Measurements from ENCODE around the gene TCFL5. TPM values are rescaled to one million over a fixed set of nuclear protein-coding genes. Genes with fewer than 3 reads are reported as not detected.
A peak's percentile ranks its signal among the peaks of the same experiment; 100 is the strongest.

Gene TCFL5
- total RNA-seq, 1 donor from 2014 or later, result 1.1 TPM

DNA sequence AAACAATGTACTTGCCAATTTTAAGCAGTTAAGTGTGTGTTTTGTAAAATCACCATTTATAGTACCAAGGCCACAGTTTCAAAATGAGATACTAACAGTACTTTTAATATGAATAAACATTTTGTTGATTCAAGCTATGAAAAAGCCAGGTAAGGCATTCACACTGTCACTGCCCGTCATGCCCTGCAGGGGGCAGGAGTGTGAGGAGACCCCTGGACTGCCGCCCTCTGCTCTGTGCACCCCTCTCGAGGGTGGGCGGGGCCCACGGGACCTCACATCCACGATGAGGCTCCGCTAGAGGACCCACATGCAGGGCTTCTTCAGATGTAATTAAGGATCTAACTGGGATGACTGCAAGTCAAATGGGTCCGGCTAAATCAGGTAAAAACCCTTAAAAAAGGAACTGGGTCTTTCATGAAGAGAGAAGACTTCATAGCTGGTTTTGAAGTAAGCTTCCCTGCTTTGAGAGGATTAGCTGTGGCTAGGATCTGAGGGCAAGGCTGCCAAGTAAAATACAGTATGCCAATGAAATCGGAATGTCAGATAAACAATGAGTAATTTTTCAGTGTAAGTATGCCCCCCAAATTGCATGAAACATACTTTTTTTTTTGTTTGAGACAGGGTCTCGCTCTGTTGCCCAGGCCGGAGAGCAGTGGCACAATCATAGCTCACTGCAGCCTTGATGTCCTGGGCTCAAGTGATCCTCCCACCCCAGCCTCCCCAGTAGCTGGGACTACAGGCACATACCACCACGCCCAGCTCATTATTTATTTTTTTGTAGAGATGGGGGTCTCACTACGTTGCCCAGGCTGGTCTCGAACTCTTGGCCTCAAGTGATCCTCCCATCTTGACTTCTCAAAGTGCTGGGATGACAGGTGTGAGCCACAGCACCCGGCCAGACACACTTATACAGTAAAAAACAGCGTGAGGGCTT lies 46.0 kb upstream of the TCFL5 start:
- Histone ChIP-seq H3K27ac (no peak overlapping the region), H3K27me3 (no peaks in the 10 kb centered on the region), H3K9me3 (no peaks in the 10 kb centered on the region), H3K4me1 (peaks cover 0 to 3% of the 10 kb centered on the region in 2 donors), H3K36me3 (peaks cover 86 to 100% of the 10 kb centered on the region in 2 donors), H3K4me3 (no peak overlapping the region)
- DNase-seq (ENCODE audit: low spot score in 2 of 2), result no peak
- intact Hi-C loops (cut with DNase I), result no loop called here
- TF ChIP-seq, protein P1, sequence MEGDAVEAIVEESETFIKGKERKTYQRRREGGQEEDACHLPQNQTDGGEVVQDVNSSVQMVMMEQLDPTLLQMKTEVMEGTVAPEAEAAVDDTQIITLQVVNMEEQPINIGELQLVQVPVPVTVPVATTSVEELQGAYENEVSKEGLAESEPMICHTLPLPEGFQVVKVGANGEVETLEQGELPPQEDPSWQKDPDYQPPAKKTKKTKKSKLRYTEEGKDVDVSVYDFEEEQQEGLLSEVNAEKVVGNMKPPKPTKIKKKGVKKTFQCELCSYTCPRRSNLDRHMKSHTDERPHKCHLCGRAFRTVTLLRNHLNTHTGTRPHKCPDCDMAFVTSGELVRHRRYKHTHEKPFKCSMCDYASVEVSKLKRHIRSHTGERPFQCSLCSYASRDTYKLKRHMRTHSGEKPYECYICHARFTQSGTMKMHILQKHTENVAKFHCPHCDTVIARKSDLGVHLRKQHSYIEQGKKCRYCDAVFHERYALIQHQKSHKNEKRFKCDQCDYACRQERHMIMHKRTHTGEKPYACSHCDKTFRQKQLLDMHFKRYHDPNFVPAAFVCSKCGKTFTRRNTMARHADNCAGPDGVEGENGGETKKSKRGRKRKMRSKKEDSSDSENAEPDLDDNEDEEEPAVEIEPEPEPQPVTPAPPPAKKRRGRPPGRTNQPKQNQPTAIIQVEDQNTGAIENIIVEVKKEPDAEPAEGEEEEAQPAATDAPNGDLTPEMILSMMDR (IDR thresholded peaks at IDR 0.05), result peak in 2 of 3 experiments; percentile 13 to 26

DNA sequence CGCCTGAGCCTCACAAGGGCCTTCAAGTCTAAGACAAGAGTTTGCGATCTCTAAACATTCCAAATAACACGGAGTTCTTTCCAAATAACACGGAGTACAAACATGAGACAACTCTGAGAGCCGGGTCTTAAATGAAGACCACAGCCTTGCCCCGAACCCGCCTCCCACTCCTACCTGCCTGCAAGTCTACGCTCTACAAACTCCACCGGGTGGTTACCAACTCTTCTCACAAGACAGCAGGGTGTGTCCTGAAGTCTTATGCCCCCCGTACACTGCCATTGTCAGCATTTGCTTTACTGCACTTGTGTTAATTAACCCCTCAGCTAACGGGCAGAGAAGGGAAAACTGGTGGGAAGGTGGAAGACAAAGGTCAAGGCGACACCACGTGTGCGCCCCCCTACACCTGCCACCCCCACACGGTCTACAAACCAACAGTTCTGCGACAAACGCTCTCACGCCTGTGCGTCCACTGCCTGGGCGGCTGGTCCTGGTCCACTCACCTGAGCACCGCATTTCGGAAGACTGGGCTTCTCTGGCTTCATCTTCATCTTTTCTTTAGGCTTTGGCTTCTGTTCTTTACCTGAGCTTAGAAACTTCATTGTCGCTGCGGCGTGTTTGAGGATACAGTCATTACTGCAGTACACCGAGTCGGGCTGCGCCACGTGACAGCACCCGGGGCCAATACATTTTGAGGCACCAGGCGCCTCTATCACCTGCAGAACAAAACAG lies 45.2 kb upstream of the TCFL5 start:
- H3K27ac ChIP-seq, result no peak overlapping the region
- H3K27me3 ChIP-seq, result no peaks in the 10 kb centered on the region
- peaks cover 86 to 100% of the 10 kb centered on the region in 2 donors for H3K36me3 ChIP-seq
- H3K4me3 ChIP-seq, result no peak overlapping the region
- peaks cover 0 to 3% of the 10 kb centered on the region in 2 donors for H3K4me1 ChIP-seq
- TF ChIP-seq, protein P1 (IDR thresholded peaks at IDR 0.05), result no peak
- no peak for DNase-seq (ENCODE audit: low spot score in 2 of 2)
- no peaks in the 10 kb centered on the region for H3K9me3 ChIP-seq
- intact Hi-C loops (cut with DNase I), result no loop called here

DNA sequence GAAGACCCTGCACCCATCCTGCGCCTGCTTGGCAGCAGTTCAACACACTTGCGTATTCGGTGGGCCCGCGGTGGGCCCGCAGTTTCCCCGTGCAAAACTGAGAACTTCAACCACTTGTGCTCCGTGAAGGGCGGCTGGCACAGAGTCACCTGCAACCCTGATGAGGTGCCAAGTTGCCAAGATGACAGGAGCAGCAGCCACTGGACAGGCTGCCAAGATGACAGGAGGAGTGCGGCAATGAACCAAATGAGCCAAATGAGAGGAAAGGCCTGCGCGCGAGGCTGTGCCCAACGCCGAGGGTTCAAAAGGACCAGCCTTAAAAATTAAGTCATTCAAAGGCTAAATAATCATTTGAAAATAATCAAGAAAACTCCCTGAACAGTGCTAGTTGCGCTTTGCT lies 44.6 kb upstream of the TCFL5 start:
- H3K27me3 ChIP-seq, result no peaks in the 10 kb centered on the region
- intact Hi-C loops (cut with DNase I), result no loop called here
- H3K9me3 ChIP-seq, result no peaks in the 10 kb centered on the region
- peaks cover 82 to 100% of the 10 kb centered on the region in 2 donors for H3K36me3 ChIP-seq
- DNase-seq (ENCODE audit: low spot score in 2 of 2), result no peak
- H3K4me3 ChIP-seq, result no peak overlapping the region
- H3K27ac ChIP-seq, result no peak overlapping the region
- TF ChIP-seq, protein P1 (IDR thresholded peaks at IDR 0.05), result no peak
- H3K4me1 ChIP-seq, result peaks cover 0 to 3% of the 10 kb centered on the region in 2 donors

DNA sequence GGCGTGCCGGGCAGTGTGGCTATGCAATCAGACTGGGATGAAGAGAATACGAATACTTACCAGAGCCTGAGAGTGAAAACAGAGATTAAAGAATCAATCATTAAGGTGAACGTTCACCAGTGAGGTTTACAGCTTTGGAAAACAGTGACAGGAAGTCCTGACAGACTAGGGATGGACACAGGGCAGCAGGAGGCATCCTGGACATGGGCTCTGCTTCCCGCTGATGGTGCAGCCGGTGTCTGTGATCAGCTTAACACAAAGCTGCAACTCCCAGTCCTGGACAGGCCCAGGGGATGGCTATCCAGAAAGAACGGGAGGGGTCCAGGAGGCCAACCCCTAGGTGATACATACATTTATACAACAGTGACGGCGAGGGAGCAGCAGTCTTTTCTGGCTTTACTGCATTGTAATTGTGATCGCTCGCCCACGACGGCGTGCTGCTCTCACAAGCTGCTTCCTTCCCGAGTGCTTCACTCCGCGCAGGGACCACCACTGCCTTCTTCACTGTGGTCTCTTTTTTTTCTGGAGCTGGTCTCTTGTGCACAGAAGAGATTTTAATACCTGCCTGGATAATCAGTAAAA lies 44.0 kb upstream of the TCFL5 start:
- DNase-seq (ENCODE audit: low spot score in 2 of 2), result no peak
- Histone ChIP-seq H3K9me3 (no peaks in the 10 kb centered on the region), H3K27me3 (no peaks in the 10 kb centered on the region), H3K27ac (no peak overlapping the region), H3K36me3 (peaks cover 76 to 99% of the 10 kb centered on the region in 2 donors), H3K4me1 (peaks cover under 1 to 5% of the 10 kb centered on the region in 2 donors), H3K4me3 (no peak overlapping the region)
- TF ChIP-seq, protein P1 (IDR thresholded peaks at IDR 0.05), result no peak
- intact Hi-C loops (cut with DNase I), result no loop called here

DNA sequence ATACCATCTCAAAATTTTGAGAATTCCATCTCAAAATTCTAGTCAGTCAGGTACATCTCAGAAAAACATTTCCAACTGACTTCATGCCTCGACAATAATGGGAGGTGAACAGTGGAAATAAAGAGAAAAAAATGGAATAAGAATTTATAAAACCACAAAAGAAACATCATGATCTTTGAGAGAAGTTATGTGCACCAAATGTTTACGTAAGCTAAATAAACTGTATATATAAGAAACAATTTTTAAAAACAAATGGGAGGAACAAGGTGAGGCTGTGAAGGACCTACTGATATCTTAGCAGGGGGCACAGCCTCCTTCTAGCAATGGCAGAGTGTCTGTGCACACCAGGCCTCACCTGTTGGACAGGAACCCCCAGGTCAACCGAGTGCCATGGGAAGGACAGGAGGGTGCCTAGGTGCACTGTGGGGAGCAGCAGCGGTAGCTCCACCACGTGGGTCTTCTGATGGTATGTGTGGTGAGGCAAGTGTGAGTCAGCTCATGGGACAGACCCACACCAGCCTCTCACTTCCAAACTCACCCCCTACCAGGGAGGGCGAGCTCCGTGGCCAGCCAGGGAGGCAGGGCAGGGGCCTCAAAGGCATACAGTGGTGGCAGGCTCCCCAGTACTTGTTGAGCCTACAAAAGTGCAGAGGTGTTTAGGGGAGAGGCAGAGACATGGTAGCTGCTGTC lies 41.4 kb upstream of the TCFL5 start:
- H3K9me3 ChIP-seq, result no peaks in the 10 kb centered on the region
- no peaks in the 10 kb centered on the region for H3K27me3 ChIP-seq
- TF ChIP-seq, protein P1 (IDR thresholded peaks at IDR 0.05), result no peak
- H3K4me1 ChIP-seq, result peaks cover 8 to 25% of the 10 kb centered on the region in 2 donors
- no peak for DNase-seq (ENCODE audit: low spot score in 2 of 2)
- peaks cover 52 to 74% of the 10 kb centered on the region in 2 donors for H3K36me3 ChIP-seq
- no peak overlapping the region for H3K27ac ChIP-seq
- intact Hi-C loops (cut with DNase I), result no loop called here
- H3K4me3 ChIP-seq, result no peak overlapping the region
